ENCODE measurements around the gene PSMA7.

The PSMA7 gene

DNA sequence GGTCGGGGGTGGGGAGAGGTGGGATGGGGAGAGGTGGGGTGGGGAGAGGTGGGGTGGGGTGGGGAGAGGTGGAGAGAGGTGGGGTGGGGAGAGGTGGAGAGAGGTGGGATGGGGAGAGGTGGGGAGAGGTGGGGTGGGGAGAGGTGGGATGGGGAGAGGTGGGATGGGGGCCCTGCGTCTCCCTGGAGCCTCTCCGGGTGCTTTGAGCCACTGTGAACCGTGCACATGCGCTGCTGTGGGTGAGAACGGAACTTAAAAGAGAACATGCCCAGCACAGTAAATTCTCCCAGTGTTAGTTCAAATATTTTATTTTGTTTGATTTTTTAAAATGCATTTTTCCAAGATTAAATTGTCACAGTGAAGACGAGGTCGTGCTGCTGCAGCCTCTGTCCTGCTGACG lies 17.1 kb upstream of the PSMA7 start:
- H3K4me3 ChIP-seq (ENCODE audit: low read depth, low read length): no peak overlapping the region
- TF ChIP-seq, protein P1, sequence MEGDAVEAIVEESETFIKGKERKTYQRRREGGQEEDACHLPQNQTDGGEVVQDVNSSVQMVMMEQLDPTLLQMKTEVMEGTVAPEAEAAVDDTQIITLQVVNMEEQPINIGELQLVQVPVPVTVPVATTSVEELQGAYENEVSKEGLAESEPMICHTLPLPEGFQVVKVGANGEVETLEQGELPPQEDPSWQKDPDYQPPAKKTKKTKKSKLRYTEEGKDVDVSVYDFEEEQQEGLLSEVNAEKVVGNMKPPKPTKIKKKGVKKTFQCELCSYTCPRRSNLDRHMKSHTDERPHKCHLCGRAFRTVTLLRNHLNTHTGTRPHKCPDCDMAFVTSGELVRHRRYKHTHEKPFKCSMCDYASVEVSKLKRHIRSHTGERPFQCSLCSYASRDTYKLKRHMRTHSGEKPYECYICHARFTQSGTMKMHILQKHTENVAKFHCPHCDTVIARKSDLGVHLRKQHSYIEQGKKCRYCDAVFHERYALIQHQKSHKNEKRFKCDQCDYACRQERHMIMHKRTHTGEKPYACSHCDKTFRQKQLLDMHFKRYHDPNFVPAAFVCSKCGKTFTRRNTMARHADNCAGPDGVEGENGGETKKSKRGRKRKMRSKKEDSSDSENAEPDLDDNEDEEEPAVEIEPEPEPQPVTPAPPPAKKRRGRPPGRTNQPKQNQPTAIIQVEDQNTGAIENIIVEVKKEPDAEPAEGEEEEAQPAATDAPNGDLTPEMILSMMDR (IDR thresholded peaks at IDR 0.05; ENCODE audit: control insufficient read depth, extremely low read depth, insufficient read depth): no peak
- no peak for DNase-seq (ENCODE audit: low read depth)

DNA sequence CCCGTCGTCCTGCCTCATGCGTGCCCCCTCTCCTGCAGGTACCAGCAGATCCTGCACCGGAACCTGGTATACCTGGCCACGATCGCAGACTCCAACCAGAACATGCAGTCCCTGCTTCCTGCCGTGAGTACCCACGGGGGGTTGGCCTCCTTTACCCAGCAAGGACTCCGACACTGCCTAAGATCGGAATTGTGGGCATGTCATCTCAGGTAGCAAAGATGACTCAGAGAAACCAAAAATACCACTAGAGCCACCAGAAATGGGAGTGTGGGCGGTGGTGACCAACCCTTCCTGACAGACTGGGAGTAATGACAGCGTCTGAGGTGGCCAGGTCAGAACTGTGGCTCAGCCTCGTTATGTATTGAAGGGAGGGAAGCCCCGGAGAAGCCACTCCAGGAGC lies 16.6 kb upstream of the PSMA7 start:
- TF ChIP-seq, protein P1 (IDR thresholded peaks at IDR 0.05; ENCODE audit: control insufficient read depth, extremely low read depth, insufficient read depth): no peak
- no peak overlapping the region for H3K4me3 ChIP-seq (ENCODE audit: low read depth, low read length)
- no peak for DNase-seq (ENCODE audit: low read depth)

DNA sequence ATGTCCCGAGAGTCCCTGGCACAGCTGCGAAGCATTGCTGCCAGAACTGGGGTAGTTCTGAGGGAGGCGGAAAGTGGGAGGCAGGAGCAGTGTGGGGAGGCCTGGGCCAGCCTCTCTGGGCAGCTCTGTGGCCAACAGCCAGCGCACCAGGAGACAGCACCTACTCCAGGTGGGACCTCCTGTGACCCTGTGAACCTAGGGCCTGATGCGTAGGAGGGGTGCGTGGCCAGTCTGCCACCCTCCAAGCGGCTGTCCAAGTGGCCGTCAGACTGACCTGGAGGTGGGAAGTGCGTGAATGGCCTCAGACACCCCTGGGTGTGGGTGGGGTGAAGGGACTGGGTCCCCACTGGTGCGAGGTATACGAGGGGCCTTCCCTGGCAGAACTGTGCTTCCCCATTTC lies 15.9 kb upstream of the PSMA7 start:
- TF ChIP-seq, protein P1 (IDR thresholded peaks at IDR 0.05; ENCODE audit: control insufficient read depth, extremely low read depth, insufficient read depth): no peak
- no peak overlapping the region for H3K4me3 ChIP-seq (ENCODE audit: low read depth, low read length)
- no peak for DNase-seq (ENCODE audit: low read depth)

DNA sequence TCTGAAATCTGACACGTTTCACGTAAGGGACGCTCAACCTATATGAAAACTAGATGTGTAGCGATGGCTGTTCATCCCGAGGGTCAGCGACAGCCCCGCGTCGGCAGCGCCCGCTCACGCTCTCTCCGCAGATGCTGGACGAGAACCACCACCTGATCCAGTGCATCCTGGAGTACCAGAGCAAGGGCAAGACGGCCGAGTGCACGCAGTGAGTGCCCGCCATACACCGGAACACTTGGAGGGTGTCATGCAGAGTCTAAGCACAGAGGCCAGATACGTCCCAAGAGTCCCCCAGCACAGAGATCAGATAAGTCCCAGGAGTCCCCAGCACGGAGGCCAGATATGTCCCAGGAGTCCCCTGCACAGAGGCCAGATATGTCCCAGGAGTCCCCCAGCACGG lies 15.3 kb upstream of the PSMA7 start:
- no peak for DNase-seq (ENCODE audit: low read depth)

DNA sequence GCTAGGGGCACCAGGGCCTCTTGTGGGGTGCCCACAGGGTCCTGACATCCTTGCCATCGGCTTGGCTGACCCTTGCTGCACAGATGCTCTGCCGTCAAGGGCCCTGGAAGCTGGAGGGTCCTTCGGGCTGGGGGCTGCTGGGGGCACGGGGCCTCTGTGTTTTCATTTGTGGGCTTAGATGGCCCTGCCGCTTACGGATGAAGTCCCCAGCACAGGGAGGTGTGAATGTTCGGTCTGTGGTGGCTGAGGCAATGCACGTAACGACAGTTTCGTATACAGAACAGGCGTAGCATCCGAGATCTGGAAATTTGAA lies 14.8 kb upstream of the PSMA7 start:
- TF ChIP-seq, protein P1 (IDR thresholded peaks at IDR 0.05; ENCODE audit: control insufficient read depth, extremely low read depth, insufficient read depth): no peak
- DNase-seq (ENCODE audit: low read depth): no peak
- no peak overlapping the region for H3K4me3 ChIP-seq (ENCODE audit: low read depth, low read length)

More for the DNA sequence above, 15.3 kb upstream of the PSMA7 start:
- TF ChIP-seq, protein P1 (IDR thresholded peaks at IDR 0.05; ENCODE audit: control insufficient read depth, extremely low read depth, insufficient read depth): no peak
- no peak overlapping the region for H3K4me3 ChIP-seq (ENCODE audit: low read depth, low read length)

DNA sequence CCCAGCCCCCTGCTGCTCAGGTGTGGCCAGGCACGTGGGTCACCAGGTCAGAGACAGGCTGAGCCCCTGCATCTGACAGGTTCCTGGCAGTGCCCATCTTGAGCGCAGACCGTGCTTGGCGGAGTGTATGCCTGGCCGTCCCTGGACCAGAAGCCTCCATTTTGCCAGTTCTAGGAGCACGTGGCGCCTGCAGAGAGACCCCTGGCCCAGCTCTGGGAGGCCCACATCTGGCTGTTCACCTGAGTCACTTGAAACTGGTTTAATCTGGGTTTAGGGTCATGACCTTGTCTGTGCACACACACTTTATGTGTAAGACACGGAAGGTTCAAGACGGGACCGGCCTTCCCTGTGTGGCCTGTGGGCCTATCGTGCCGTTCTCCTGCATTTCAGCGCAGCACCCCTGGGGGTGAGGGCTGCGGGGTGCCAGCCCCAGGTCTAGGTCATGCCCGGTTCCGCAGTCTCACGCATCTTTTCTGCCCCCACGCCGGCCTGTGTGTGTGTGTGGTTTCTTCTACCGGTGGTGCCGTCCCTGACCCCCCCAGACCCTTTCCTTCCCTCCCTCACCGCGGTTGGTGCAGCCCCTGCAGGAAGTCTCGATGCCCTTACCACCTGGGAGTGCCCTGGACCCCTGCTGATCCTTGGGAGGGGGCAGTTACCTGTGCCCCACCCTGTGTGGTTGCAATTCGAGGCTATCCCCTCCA lies 14.3 kb upstream of the PSMA7 start:
- no peak overlapping the region for H3K4me3 ChIP-seq (ENCODE audit: low read depth, low read length)
- TF ChIP-seq, protein P1 (IDR thresholded peaks at IDR 0.05; ENCODE audit: control insufficient read depth, extremely low read depth, insufficient read depth): no peak
- DNase-seq (ENCODE audit: low read depth): no peak

Data from LNCaP clone FGC (cell line).